K562 (cell line): Measurements from ENCODE around the gene SERPINB11. TPM values are rescaled to one million over a fixed set of nuclear protein-coding genes. Genes with fewer than 3 reads are reported as not detected.

Experiments
- ATAC-seq: fragments of 200-7000 bp; cut with Tn5 transposase; 3 replicates; pipeline ENCODE4 v1.9.1; 2020; ENCODE audit warnings: moderate library complexity
- BruUV-seq: library from RNA; stranded (reverse); fragments of 400-500 nt; replicated peaks from 2 replicates; lab custom pipeline; 2021; lab: Mats Ljungman, UMichigan
- CTCF ChIA-PET: fragments of 300-600 bp; formaldehyde crosslinking; extraction: SDS; loops from one replicate; lab custom pipeline; 2021; ENCODE audit warnings: low intra/inter-chr PET ratio; lab: Yijun Ruan, JAX
- POLR2A ChIA-PET: fragments of 300-600, 350-650 bp; sonication (Branson Sonifier 250); formaldehyde crosslinking; extraction: SDS; loops from one replicate; lab custom pipeline; 2021; ENCODE audit warnings: antibody characterized with exemption, inconsistent platforms; lab: Yijun Ruan, JAX
- DNase-seq, 4 experiments: peaks; one replicate each; pipeline versions ENCODE4 v3.0.0 to v3.0.0-alpha.2; 2011 to 2018; ENCODE audit warnings: low spot score in 3 of 4, mixed read lengths in 3 of 4; ENCODE audit errors: extremely low read depth in 1 of 4
- FAIRE-seq: peaks from 2 replicates; lab custom pipeline; 2011; peaks lifted over from hg19 to GRCh38; lab: Jason Lieb, UNC
- H2AFZ ChIP-seq: 2 replicates; pipeline ENCODE4 v1.6.0; 2011; ENCODE audit warnings: low read depth, low read length, control low read depth, inconsistent platforms
- H3K27ac ChIP-seq: fragments of 200-600 bp; 3 replicates; pipeline ENCODE4 v1.8.0; 2011; ENCODE audit warnings: low read depth, mild to moderate bottlenecking, control low read depth, inconsistent platforms, low read length, moderate library complexity, mixed read lengths; ENCODE audit errors: extremely low read depth
- H3K27me3 ChIP-seq, 2 experiments: fragments of 300-600 bp in 1 of 2; 2 replicates in 1 of 2; 3 replicates in 1 of 2; pipeline versions ENCODE4 v1.6.0 to v1.8.0; 2011; ENCODE audit warnings: inconsistent platforms in 2 of 2, low read length in 2 of 2, mild to moderate bottlenecking in 1 of 2, mixed read lengths in 1 of 2, moderate library complexity in 1 of 2; ENCODE audit not compliant: control insufficient read depth in 2 of 2, insufficient read depth in 2 of 2
- H3K36me3 ChIP-seq: fragments of 300-600 bp; 3 replicates; pipeline ENCODE4 v1.8.0; 2011; ENCODE audit warnings: mild to moderate bottlenecking, low read length, inconsistent platforms; ENCODE audit not compliant: control insufficient read depth, insufficient read depth
- H3K4me1 ChIP-seq, 2 experiments: fragments of 200-600 bp in 1 of 2; replicated peaks in 1 of 2; 2 replicates in 1 of 2; 3 replicates in 1 of 2; pipeline versions ENCODE4 v1.5.1 to v1.8.0; 2011; ENCODE audit warnings: inconsistent platforms in 2 of 2, low read length in 2 of 2, mild to moderate bottlenecking in 1 of 2, mixed read lengths in 1 of 2, moderate library complexity in 1 of 2; ENCODE audit not compliant: control insufficient read depth in 2 of 2, insufficient read depth in 2 of 2
- H3K4me2 ChIP-seq: 2 replicates; pipeline ENCODE4 v1.6.1; 2011; ENCODE audit warnings: low read length, control low read depth, inconsistent platforms, mixed read lengths; ENCODE audit not compliant: insufficient read depth
- H3K4me3 ChIP-seq: fragments of 200-600 bp; sonication (generic), shearing (Covaris generic); 2 replicates; pipeline ENCODE4 v1.5.1; 2016; ENCODE audit warnings: control low read depth, inconsistent platforms
- H3K79me2 ChIP-seq: fragments of 200-600 bp; 3 replicates; pipeline ENCODE4 v1.8.0; 2011; ENCODE audit warnings: low read length, inconsistent platforms; ENCODE audit not compliant: control insufficient read depth, insufficient read depth
- H3K9ac ChIP-seq, 2 experiments: 2 replicates each; pipeline versions ENCODE4 v1.6.0 to v1.6.1; 2011; ENCODE audit warnings: low read depth in 2 of 2, low read length in 2 of 2, control low read depth in 1 of 2, inconsistent platforms in 1 of 2, mild to moderate bottlenecking in 1 of 2, mixed read lengths in 1 of 2; ENCODE audit not compliant: insufficient read depth in 1 of 2
- H3K9me1 ChIP-seq: one replicate; pipeline ENCODE4 v1.6.0; 2011; ENCODE audit warnings: inconsistent platforms, mild to moderate bottlenecking, low read length, moderate library complexity; ENCODE audit not compliant: control insufficient read depth, insufficient read depth
- H3K9me3 ChIP-seq: replicated peaks from 2 replicates; pipeline ENCODE4 v1.5.1; 2011; ENCODE audit warnings: low read depth, low read length, inconsistent platforms; ENCODE audit not compliant: control insufficient read depth, insufficient read depth
- H4K20me1 ChIP-seq: replicated peaks from 2 replicates; pipeline ENCODE4 v1.6.1; 2011; ENCODE audit warnings: low read length, inconsistent platforms, mixed read lengths; ENCODE audit not compliant: control insufficient read depth, insufficient read depth
- ARID4B ChIP-seq: sonication (generic); formaldehyde crosslinking; IDR thresholded peaks from 2 replicates; pipeline ENCODE4 v1.8.0; 2022; ENCODE audit warnings: mild to moderate bottlenecking, missing genetic modification reagents
- CCAR2 ChIP-seq: fragments of 200-400 bp; formaldehyde crosslinking; IDR thresholded peaks from 2 replicates; pipeline ENCODE4 v1.6.1; 2017; ENCODE audit warnings: mild to moderate bottlenecking, low read depth, low read length
- CREB5 ChIP-seq: fragments of 250-450 bp; sonication (Bioruptor Pico); IDR thresholded peaks from 2 replicates; pipeline ENCODE4 v1.5.0; 2020; ENCODE audit warnings: mild to moderate bottlenecking
- DIDO1 ChIP-seq: fragments of 450-650 bp; IDR thresholded peaks from 2 replicates; pipeline ENCODE4 v1.6.1; 2016; ENCODE audit warnings: low read depth, missing biosample characterization, missing genetic modification characterization
- NCOA4 ChIP-seq: fragments of 450-650 bp; IDR thresholded peaks from 2 replicates; pipeline ENCODE4 v1.6.1; 2018; ENCODE audit warnings: mild to moderate bottlenecking; ENCODE audit not compliant: partially characterized antibody
- NCOA6 ChIP-seq: fragments of 450-650 bp; IDR thresholded peaks from 2 replicates; pipeline ENCODE4 v1.6.1; 2017; ENCODE audit warnings: mild to moderate bottlenecking
- RBM34 ChIP-seq: fragments of 200-400 bp; formaldehyde crosslinking; IDR thresholded peaks from 2 replicates; pipeline ENCODE4 v1.6.1; 2018; ENCODE audit warnings: low read length, borderline replicate concordance; ENCODE audit not compliant: insufficient read depth
- SMARCE1 ChIP-seq: fragments of 450-650 bp; IDR thresholded peaks from 2 replicates; pipeline ENCODE4 v1.7.1; 2016; ENCODE audit warnings: mild to moderate bottlenecking
- TEAD4 ChIP-seq, 2 experiments: sonication (generic) in 1 of 2; formaldehyde crosslinking in 1 of 2; IDR thresholded peaks; 2 replicates each; pipeline versions ENCODE4 v1.6.1 to v1.8.0; 2012 to 2022; ENCODE audit warnings: borderline replicate concordance in 1 of 2, inconsistent platforms in 1 of 2, low read length in 1 of 2, mild to moderate bottlenecking in 1 of 2, missing genetic modification reagents in 1 of 2
- ZNF12 ChIP-seq: sonication (generic); formaldehyde crosslinking; IDR thresholded peaks from 2 replicates; pipeline ENCODE4 v1.4.0; 2020; ENCODE audit warnings: mild to moderate bottlenecking, missing genetic modification reagents
- ZNF316 ChIP-seq: fragments of 450-650 bp; IDR thresholded peaks from 2 replicates; pipeline ENCODE4 v1.6.1; 2016
- WGBS: fragments of 100-300 bp; shearing (Covaris generic); methylation state at CpG from one replicate; pipeline ENCODE4 v1.1.6; 2016; ENCODE audit warnings: low coverage, mixed read lengths; ENCODE audit not compliant: insufficient coverage; ENCODE audit errors: missing lambda C conversion rate; 5-methylcytosine and 5-hydroxymethylcytosine counted together
- in situ Hi-C: fragments of 300-500 bp; cut with MboI; formaldehyde crosslinking; loops from 4 replicates; pipeline ENCODE4 v1.15.0; 2018; ENCODE audit warnings: inconsistent platforms, mixed read lengths
- intact Hi-C: fragments of 100-400 bp; cut with micrococcal nuclease; formaldehyde crosslinking; loops from 2 replicates; pipeline ENCODE4 v1.14.2; 2022
- polyA plus RNA-seq, 8 experiments: library from polyadenylated mRNA; depleted of rRNA in 4 of 8; stranded (reverse) in 5 of 8; unstranded in 3 of 8; fragments of >200 nt; fragmentation: Nextera tagmentation in 2 of 8; fragmentation: Illumina TruSeq in 1 of 8; extraction: Ambion mirVana in 2 of 8; extraction: Trizol in 1 of 8; gene quantifications; 2 replicates each; pipeline versions ENCODE4 v1.2.1 to v1.2.3, GENCODE V29; 2011 to 2014; ENCODE audit warnings: inconsistent platforms in 1 of 8, missing spikeins in 1 of 8
- total RNA-seq, 7 experiments: library from RNA; depleted of rRNA in 6 of 7; stranded (reverse); fragments of >200 nt in 6 of 7; fragmentation: Illumina TruSeq in 2 of 7; extraction: Trizol in 2 of 7; gene quantifications; 2 replicates each; pipeline versions ENCODE4 v1.2.1 to v1.2.3, GENCODE V29; 2011 to 2021; ENCODE audit warnings: low replicate concordance in 1 of 7
- TF ChIP-seq, protein P1 (sequence below): fragments of 250-450 bp; sonication (Bioruptor Pico); IDR thresholded peaks from 2 replicates; pipeline ENCODE4 v1.8.0; 2021; ENCODE audit warnings: moderate library complexity, mild to moderate bottlenecking, inconsistent platforms
- TF ChIP-seq, protein P2 (sequence below): sonication (generic); formaldehyde crosslinking; IDR thresholded peaks from 2 replicates; pipeline ENCODE4 v1.8.0; 2022; ENCODE audit warnings: missing genetic modification reagents, mild to moderate bottlenecking, borderline replicate concordance

Gene SERPINB11
- total and polyA plus RNA-seq, 9 of the 15 experiments (the other 6 are each of a cell fraction or from before 2014, with no cell fraction given) = not detected

DNA sequence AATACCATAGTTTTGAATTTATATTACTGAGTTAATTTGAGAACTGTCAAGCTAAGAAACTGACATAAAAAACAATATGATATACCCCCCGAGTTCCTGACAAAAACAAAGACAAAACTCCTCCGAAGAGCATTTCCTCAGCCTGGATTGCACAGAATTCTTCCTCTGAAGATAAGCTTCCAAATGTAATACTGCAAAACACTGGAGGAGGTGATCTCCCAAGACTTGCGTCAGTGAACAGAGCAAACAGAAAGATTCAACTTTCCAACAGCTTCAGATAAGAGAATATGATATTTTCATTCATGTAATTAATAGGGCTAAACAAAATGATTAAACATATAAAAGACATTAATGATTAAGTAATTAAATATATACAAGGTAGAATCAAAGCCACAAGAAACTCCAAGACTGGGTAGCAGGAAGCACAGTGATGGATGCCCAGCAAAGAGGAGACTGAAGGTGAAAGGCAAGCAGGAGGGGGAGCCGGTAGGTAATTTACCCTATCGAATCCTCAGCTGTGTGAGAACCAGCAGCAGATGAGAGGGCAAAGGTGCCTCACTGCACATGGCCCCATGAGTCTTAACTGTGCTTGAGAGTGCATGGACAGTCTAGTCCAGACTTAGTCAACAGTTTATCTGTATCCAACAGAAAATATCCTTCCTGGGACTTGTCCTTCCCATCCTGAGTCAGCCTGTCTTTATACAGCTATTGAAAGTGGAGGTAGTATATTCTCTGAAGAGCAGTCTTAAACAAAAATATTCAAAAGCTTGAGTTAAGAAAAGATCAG is 22.7 kb upstream of the SERPINB11 start:
- BruUV-seq = no TSS peak
- H3K9ac ChIP-seq = no peak overlapping the region
- CTCF ChIA-PET = no interaction called here
- H3K9me3 ChIP-seq = no peaks in the 10 kb centered on the region
- no peak overlapping the region for H3K27ac ChIP-seq
- no peak for DNase-seq
- in situ Hi-C loops = no loop called here
- H3K9me1 ChIP-seq = no peaks in the 10 kb centered on the region
- no peak overlapping the region for H3K4me3 ChIP-seq
- H3K4me2 ChIP-seq = no peak overlapping the region
- H3K36me3 ChIP-seq = no peaks in the 10 kb centered on the region
- intact Hi-C loops = no loop called here
- H3K27me3 ChIP-seq = no peaks in the 10 kb centered on the region
- no peak for FAIRE-seq
- H2AFZ ChIP-seq = no peak overlapping the region
- POLR2A ChIA-PET = no interaction called here
- ATAC-seq = no peak
- H4K20me1 ChIP-seq = no peaks in the 10 kb centered on the region
- 0% methylated on average over 5 of the region's 5 CpGs for WGBS
- TF ChIP-seq ZNF12 (CRISPR knock-in tag) (no peak), CCAR2 (no peak), NCOA6 (no peak), ARID4B (no peak), DIDO1 (tag) (no peak), RBM34 (no peak), SMARCE1 (no peak), TEAD4 (IDR thresholded peaks at IDR 0.05; ENCODE audit: low read length) (no peak), TEAD4 (CRISPR knock-in tag; IDR thresholded peaks at IDR 0.05; ENCODE audit: borderline replicate concordance) (no peak), ZNF316 (no peak), CREB5 (CRISPR knock-in tag) (no peak), NCOA4 (no peak)
- TF ChIP-seq, protein P1, sequence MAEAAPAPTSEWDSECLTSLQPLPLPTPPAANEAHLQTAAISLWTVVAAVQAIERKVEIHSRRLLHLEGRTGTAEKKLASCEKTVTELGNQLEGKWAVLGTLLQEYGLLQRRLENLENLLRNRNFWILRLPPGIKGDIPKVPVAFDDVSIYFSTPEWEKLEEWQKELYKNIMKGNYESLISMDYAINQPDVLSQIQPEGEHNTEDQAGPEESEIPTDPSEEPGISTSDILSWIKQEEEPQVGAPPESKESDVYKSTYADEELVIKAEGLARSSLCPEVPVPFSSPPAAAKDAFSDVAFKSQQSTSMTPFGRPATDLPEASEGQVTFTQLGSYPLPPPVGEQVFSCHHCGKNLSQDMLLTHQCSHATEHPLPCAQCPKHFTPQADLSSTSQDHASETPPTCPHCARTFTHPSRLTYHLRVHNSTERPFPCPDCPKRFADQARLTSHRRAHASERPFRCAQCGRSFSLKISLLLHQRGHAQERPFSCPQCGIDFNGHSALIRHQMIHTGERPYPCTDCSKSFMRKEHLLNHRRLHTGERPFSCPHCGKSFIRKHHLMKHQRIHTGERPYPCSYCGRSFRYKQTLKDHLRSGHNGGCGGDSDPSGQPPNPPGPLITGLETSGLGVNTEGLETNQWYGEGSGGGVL = no peak
- TF ChIP-seq, protein P2, sequence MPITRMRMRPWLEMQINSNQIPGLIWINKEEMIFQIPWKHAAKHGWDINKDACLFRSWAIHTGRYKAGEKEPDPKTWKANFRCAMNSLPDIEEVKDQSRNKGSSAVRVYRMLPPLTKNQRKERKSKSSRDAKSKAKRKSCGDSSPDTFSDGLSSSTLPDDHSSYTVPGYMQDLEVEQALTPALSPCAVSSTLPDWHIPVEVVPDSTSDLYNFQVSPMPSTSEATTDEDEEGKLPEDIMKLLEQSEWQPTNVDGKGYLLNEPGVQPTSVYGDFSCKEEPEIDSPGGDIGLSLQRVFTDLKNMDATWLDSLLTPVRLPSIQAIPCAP (CRISPR knock-in tag) = no peak
- H3K79me2 ChIP-seq = no peaks in the 10 kb centered on the region
- H3K4me1 ChIP-seq = no peaks in the 10 kb centered on the region
